ENCODE results near the gene TMEM132A.

The TMEM132A gene

GRCh38 chr11:60935676-60936442, 11.6 kb downstream of the TMEM132A start:
- no peak for DNase-seq

- DNase-seq = no peak
Measured at GRCh38 chr11:60936467-60937143, 12.3 kb downstream of the TMEM132A start.

GRCh38 chr11:60937144-60937527, 12.9 kb downstream of the TMEM132A start:
- no peak for DNase-seq

- no peak for DNase-seq
Measured at GRCh38 chr11:60937811-60938210, 13.6 kb downstream of the TMEM132A start.

- no peak for DNase-seq
Measured at GRCh38 chr11:60938500-60938899, 14.2 kb downstream of the TMEM132A start.

- DNase-seq = no peak
Measured at GRCh38 chr11:60939301-60939700, 15.0 kb downstream of the TMEM132A start.

GRCh38 chr11:60939855-60940254, 15.6 kb downstream of the TMEM132A start:
- DNase-seq = no peak

GRCh38 chr11:60941371-60942119, 17.3 kb downstream of the TMEM132A start:
- DNase-seq = no peak

- no peak for DNase-seq
Measured at GRCh38 chr11:60942219-60942618, 18.0 kb downstream of the TMEM132A start.

- DNase-seq = no peak
Measured at GRCh38 chr11:60942970-60943565, 18.8 kb downstream of the TMEM132A start.

- no peak for DNase-seq
Measured at GRCh38 chr11:60944490-60945294, 20.4 kb downstream of the TMEM132A start.

- DNase-seq = no peak
Measured at GRCh38 chr11:60945295-60945667, 21.0 kb downstream of the TMEM132A start.

GRCh38 chr11:60946601-60947264, 22.5 kb downstream of the TMEM132A start:
- no peak for DNase-seq

- DNase-seq = no peak
Measured at GRCh38 chr11:60947700-60948099, 23.4 kb downstream of the TMEM132A start.

- no peak for DNase-seq
Measured at GRCh38 chr11:60948250-60948649, 24.0 kb downstream of the TMEM132A start.

- DNase-seq = no peak
Measured at GRCh38 chr11:60950024-60950423, 25.8 kb downstream of the TMEM132A start.

GRCh38 chr11:60950933-60951605, 26.8 kb downstream of the TMEM132A start:
- DNase-seq = peak; percentile 77

- DNase-seq = peak; percentile 46
Measured at GRCh38 chr11:60951606-60951903, 27.3 kb downstream of the TMEM132A start.

GRCh38 chr11:60951904-60952741, 27.9 kb downstream of the TMEM132A start, which contains the start of gene SLC15A3:
SLC15A3 (minus strand) TSS chr11:60952176; CDS start chr11:60951551, 625 bp downstream.
- peak; percentile 69 for DNase-seq

- no peak for DNase-seq
Measured at GRCh38 chr11:60952742-60953170, 28.5 kb downstream of the TMEM132A start.

All from right kidney (tissue), 1 donor.